Loucy (cell line): ENCODE data around the gene TMEM208.

ENCODE experiments used
- H2AFZ ChIP-seq: fragments of 200-600 bp; sonication (generic); 2 replicates; pipeline ENCODE4 v1.6.0; 2016; ENCODE audit warnings: antibody characterized with exemption, mild to moderate bottlenecking, low read length, moderate library complexity
- H3F3A ChIP-seq: fragments of 200-600 bp; 2 replicates; pipeline ENCODE4 v1.6.0; 2016; ENCODE audit warnings: antibody characterized with exemption, low read depth, mild to moderate bottlenecking
- H3K27me3 ChIP-seq: fragments of 200-600 bp; sonication (generic); 2 replicates; pipeline ENCODE4 v1.6.1; 2014; ENCODE audit warnings: low read length, mild to moderate bottlenecking; ENCODE audit not compliant: insufficient read depth, poor library complexity, severe bottlenecking
- H3K36me3 ChIP-seq: fragments of 200-600 bp; sonication (generic); 2 replicates; pipeline ENCODE4 v1.6.1; 2016; ENCODE audit warnings: low read length; ENCODE audit not compliant: insufficient read depth
- H3K4me1 ChIP-seq: fragments of 200-600 bp; sonication (generic); 2 replicates; pipeline ENCODE4 v1.5.1; 2014; ENCODE audit warnings: low read length, mild to moderate bottlenecking; ENCODE audit not compliant: insufficient read depth, poor library complexity, severe bottlenecking
- H3K4me2 ChIP-seq: fragments of 200-600 bp; sonication (generic); 2 replicates; pipeline ENCODE4 v1.6.0; 2014; ENCODE audit warnings: antibody characterized with exemption, low read length, low read depth, mild to moderate bottlenecking; ENCODE audit not compliant: poor library complexity, severe bottlenecking
- H3K4me3 ChIP-seq: fragments of 200-600 bp; sonication (generic); 2 replicates; pipeline ENCODE4 v1.5.1; 2014; ENCODE audit warnings: low read length, mild to moderate bottlenecking, mixed read lengths; ENCODE audit not compliant: poor library complexity, severe bottlenecking
- H3K79me2 ChIP-seq: fragments of 200-600 bp; sonication (generic); 2 replicates; pipeline ENCODE4 v1.6.1; 2014; ENCODE audit warnings: low read length; ENCODE audit not compliant: insufficient read depth
- H3K9ac ChIP-seq: fragments of 200-600 bp; sonication (generic); 2 replicates; pipeline ENCODE4 v1.6.0; 2014; ENCODE audit warnings: mild to moderate bottlenecking, low read depth, low read length, moderate library complexity; ENCODE audit not compliant: poor library complexity, severe bottlenecking
- H3K9me2 ChIP-seq: fragments of 200-600 bp; sonication (generic); replicated peaks from 2 replicates; pipeline ENCODE4 v1.6.1; 2016; ENCODE audit warnings: low read depth, low read length, mixed read lengths
- H3K9me3 ChIP-seq: fragments of 200-600 bp; sonication (generic); 2 replicates; pipeline ENCODE4 v1.6.1; 2014; ENCODE audit warnings: mild to moderate bottlenecking, antibody characterized with exemption, low read length, low read depth; ENCODE audit not compliant: insufficient read depth
- H4K20me1 ChIP-seq: fragments of 200-600 bp; sonication (generic); 2 replicates; pipeline ENCODE4 v1.6.0; 2014; ENCODE audit warnings: antibody characterized with exemption, low read length, mild to moderate bottlenecking; ENCODE audit not compliant: insufficient read depth, poor library complexity, severe bottlenecking
- CTCF ChIP-seq: fragments of 200-600 bp; sonication (generic); conservative IDR thresholded peaks from 2 replicates; pipeline ENCODE4 v1.5.1; 2014; ENCODE audit warnings: mild to moderate bottlenecking, antibody characterized with exemption, low read length
- EZH2phosphoT487 ChIP-seq: fragments of 200-600 bp; IDR thresholded peaks from 2 replicates; pipeline ENCODE4 v1.6.1; 2018; ENCODE audit warnings: antibody characterized with exemption, mild to moderate bottlenecking, moderate library complexity, borderline replicate concordance

Gene TMEM208

GRCh38 chr16:67202426-67202825 is 24.5 kb upstream of the TMEM208 start:
- Histone ChIP-seq H3K27me3 (no peaks in the 10 kb centered on the region), H3K9me3 (no peaks in the 10 kb centered on the region), H2AFZ (no peak overlapping the region), H3K4me2 (no peak overlapping the region), H3K9ac (no peak overlapping the region), H3K4me3 (no peak overlapping the region), H3K36me3 (peaks cover 45% of the 10 kb centered on the region; the same call in 1 of the 2 replicates), H3K79me2 (no peaks in the 10 kb centered on the region), H3F3A (no peaks in the 10 kb centered on the region), H4K20me1 (no peaks in the 10 kb centered on the region), H3K4me1 (no peaks in the 10 kb centered on the region), H3K9me2 (no peaks in the 10 kb centered on the region)
- no peak for TF ChIP-seq CTCF

GRCh38 chr16:67202956-67203493 is 23.9 kb upstream of the TMEM208 start:
- Histone ChIP-seq H3K9ac (no peak overlapping the region), H4K20me1 (no peaks in the 10 kb centered on the region), H3K9me2 (no peaks in the 10 kb centered on the region), H2AFZ (no peak overlapping the region), H3K9me3 (no peaks in the 10 kb centered on the region), H3F3A (no peaks in the 10 kb centered on the region), H3K27me3 (no peaks in the 10 kb centered on the region), H3K36me3 (peaks cover 42% of the 10 kb centered on the region; the same call in 1 of the 2 replicates), H3K4me1 (no peaks in the 10 kb centered on the region), H3K4me3 (no peak overlapping the region), H3K79me2 (no peaks in the 10 kb centered on the region), H3K4me2 (no peak overlapping the region)
- TF ChIP-seq EZH2phosphoT487 (no peak), CTCF (no peak)

GRCh38 chr16:67204076-67204475 is 22.9 kb upstream of the TMEM208 start:
- Histone ChIP-seq H3K9ac (no peak overlapping the region), H3K27me3 (no peaks in the 10 kb centered on the region), H3F3A (no peaks in the 10 kb centered on the region), H2AFZ (no peak overlapping the region), H3K9me2 (no peaks in the 10 kb centered on the region), H3K79me2 (no peaks in the 10 kb centered on the region), H3K9me3 (no peaks in the 10 kb centered on the region), H3K4me2 (no peak overlapping the region), H3K4me3 (no peak overlapping the region), H3K4me1 (no peaks in the 10 kb centered on the region), H3K36me3 (peaks cover 42% of the 10 kb centered on the region; the same call in 1 of the 2 replicates), H4K20me1 (no peaks in the 10 kb centered on the region)
- TF ChIP-seq EZH2phosphoT487 (no peak), CTCF (no peak)
